ENCODE data around the gene PLEKHH3. TPM values are rescaled to one million over a fixed set of nuclear protein-coding genes. Genes with fewer than 3 reads are reported as not detected.
A peak's percentile ranks its signal among the peaks of the same experiment; 100 is the strongest.

Gene PLEKHH3
- polyA plus RNA-seq, 1 donor (not counting 4 experiments of a cell fraction or from before 2014, with no cell fraction given), result 4.9 TPM

DNA sequence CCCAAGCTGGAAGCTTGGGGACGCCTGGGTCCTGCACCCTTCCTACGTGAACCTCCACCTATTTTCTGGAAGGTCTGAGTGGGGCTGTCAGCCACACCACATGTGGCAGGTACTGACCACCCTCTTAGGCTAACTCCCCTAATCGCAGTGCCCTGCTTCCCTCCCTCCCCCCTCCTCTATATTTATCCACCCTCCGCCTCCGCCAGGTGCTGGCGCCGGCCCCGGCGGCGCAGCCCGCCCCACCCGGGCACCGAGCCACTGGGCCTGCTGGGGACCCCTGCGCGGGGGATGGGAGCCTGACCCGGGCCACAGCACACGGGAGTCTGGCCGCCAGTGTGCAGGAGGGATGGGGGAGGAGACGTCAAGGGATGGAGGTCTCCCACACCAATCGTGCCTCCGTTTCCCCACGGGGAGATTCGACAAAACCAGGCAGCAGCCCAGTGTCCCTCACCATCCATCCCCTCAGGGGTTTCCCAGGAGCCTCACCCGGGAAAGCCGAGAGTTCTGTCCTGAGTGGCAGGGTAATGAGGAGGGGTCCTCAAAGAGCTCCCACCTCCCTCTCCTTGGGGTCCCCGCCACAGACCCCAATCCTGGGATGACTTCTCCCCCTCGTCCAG, 1.3 kb downstream of the PLEKHH3 start:
- H3K9me3 ChIP-seq (ENCODE audit: control insufficient read depth, low read depth, low read length), result no peaks in the 10 kb centered on the region
- H4K20me1 ChIP-seq (ENCODE audit: control insufficient read depth, extremely low read depth, insufficient read depth, low read length), result peaks cover 6% of the 10 kb centered on the region
- DNase-seq (ENCODE audit: low read depth, low spot score) (no peak), FAIRE-seq (no peak)
- peak overlapping the region; percentile 79 for H3K9ac ChIP-seq (ENCODE audit: control insufficient read depth, extremely low read depth, insufficient read depth, low read length)
- peaks cover 4% of the 10 kb centered on the region for H3K9me1 ChIP-seq (ENCODE audit: control insufficient read depth, extremely low read depth, insufficient read depth, low read length)
- H3K79me2 ChIP-seq (ENCODE audit: control insufficient read depth, insufficient read depth, low read length), result peaks cover 16% of the 10 kb centered on the region
- H2AFZ ChIP-seq (ENCODE audit: control insufficient read depth, low read length), result no peak overlapping the region
- H3K36me3 ChIP-seq (ENCODE audit: control insufficient read depth in 2 of 2, extremely low read depth in 1 of 2, insufficient read depth in 2 of 2, low read length in 2 of 2), result peaks cover 16 to 19% of the 10 kb centered on the region in 2 experiments
- TF ChIP-seq, protein P1, sequence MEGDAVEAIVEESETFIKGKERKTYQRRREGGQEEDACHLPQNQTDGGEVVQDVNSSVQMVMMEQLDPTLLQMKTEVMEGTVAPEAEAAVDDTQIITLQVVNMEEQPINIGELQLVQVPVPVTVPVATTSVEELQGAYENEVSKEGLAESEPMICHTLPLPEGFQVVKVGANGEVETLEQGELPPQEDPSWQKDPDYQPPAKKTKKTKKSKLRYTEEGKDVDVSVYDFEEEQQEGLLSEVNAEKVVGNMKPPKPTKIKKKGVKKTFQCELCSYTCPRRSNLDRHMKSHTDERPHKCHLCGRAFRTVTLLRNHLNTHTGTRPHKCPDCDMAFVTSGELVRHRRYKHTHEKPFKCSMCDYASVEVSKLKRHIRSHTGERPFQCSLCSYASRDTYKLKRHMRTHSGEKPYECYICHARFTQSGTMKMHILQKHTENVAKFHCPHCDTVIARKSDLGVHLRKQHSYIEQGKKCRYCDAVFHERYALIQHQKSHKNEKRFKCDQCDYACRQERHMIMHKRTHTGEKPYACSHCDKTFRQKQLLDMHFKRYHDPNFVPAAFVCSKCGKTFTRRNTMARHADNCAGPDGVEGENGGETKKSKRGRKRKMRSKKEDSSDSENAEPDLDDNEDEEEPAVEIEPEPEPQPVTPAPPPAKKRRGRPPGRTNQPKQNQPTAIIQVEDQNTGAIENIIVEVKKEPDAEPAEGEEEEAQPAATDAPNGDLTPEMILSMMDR (optimal IDR thresholded peaks at IDR 0.05 in 1 of 3, IDR thresholded peaks at IDR 0.05 in 1 of 3, conservative IDR thresholded peaks at IDR 0.05 in 1 of 3; ENCODE audit: extremely low read depth in 1 of 3, insufficient read depth in 2 of 3, low read length in 3 of 3), result no peak
- peak overlapping the region; percentile 91 for H3K4me2 ChIP-seq (ENCODE audit: control insufficient read depth, extremely low read depth, insufficient read depth, low read depth, low read length)
- H3K27ac ChIP-seq (ENCODE audit: control insufficient read depth, insufficient read depth, low read length), result no peak overlapping the region
- no peaks in the 10 kb centered on the region for H3K27me3 ChIP-seq (ENCODE audit: control insufficient read depth, extremely low read depth, insufficient read depth, low read length)
- peak overlapping the region; percentile 92 to 93 (median 92) for H3K4me3 ChIP-seq (ENCODE audit: control insufficient read depth in 2 of 3, extremely low read depth in 1 of 3, insufficient read depth in 2 of 3, low read depth in 1 of 3, low read length in 3 of 3)
- dilution Hi-C loops (cut with MboI; ENCODE audit: extremely low pct_ligation_motif_present, low sequenced_read_pairs), result no loop called here
- H3K4me1 ChIP-seq (ENCODE audit: control insufficient read depth, extremely low read depth, insufficient read depth, low read length), result peaks cover 66% of the 10 kb centered on the region

DNA sequence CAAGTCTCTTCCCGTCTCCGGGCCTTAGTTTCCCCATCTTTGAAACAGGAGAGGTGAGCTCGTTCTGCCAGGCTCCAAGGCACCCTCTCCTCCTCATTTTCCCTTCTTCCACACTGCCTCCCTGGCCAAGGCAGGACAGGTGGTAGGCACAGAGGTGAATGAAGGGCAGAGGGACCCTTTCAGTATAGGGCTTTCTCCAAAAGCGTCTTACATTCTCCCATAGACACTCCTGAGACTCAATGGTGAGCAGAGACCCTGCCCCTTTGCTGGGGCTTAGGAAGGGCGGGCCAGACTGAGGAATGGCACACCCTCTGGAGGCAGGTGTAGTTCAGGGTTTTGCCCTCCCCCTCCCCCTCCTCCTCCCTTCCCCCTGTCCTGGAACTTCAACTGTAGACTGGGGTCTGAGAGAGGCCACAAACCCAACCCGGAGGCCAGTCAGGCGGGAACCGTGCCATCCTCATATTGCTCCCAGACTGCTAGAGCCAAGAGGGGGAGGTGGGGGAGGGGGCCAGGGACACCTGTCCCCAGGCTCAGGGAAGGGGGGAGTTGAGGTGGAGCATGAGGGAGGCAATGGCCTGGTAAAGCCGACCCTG, 1.9 kb downstream of the PLEKHH3 start:
- H4K20me1 ChIP-seq (ENCODE audit: control insufficient read depth, extremely low read depth, insufficient read depth, low read length), result peaks cover 6% of the 10 kb centered on the region
- TF ChIP-seq, protein P1 (optimal IDR thresholded peaks at IDR 0.05 in 1 of 3, IDR thresholded peaks at IDR 0.05 in 1 of 3, conservative IDR thresholded peaks at IDR 0.05 in 1 of 3; ENCODE audit: extremely low read depth in 1 of 3, insufficient read depth in 2 of 3, low read length in 3 of 3), result no peak
- H3K79me2 ChIP-seq (ENCODE audit: control insufficient read depth, insufficient read depth, low read length), result peaks cover 16% of the 10 kb centered on the region
- H2AFZ ChIP-seq (ENCODE audit: control insufficient read depth, low read length), result no peak overlapping the region
- peak overlapping the region; percentile 91 for H3K4me2 ChIP-seq (ENCODE audit: control insufficient read depth, extremely low read depth, insufficient read depth, low read depth, low read length)
- H3K9ac ChIP-seq (ENCODE audit: control insufficient read depth, extremely low read depth, insufficient read depth, low read length), result peak overlapping the region; percentile 22
- dilution Hi-C loops (cut with MboI; ENCODE audit: extremely low pct_ligation_motif_present, low sequenced_read_pairs), result no loop called here
- H3K9me3 ChIP-seq (ENCODE audit: control insufficient read depth, low read depth, low read length), result no peaks in the 10 kb centered on the region
- H3K36me3 ChIP-seq (ENCODE audit: control insufficient read depth in 2 of 2, extremely low read depth in 1 of 2, insufficient read depth in 2 of 2, low read length in 2 of 2), result peaks cover 19 to 21% of the 10 kb centered on the region in 2 experiments
- FAIRE-seq, result no peak
- peaks cover 64% of the 10 kb centered on the region for H3K4me1 ChIP-seq (ENCODE audit: control insufficient read depth, extremely low read depth, insufficient read depth, low read length)
- peaks cover 4% of the 10 kb centered on the region for H3K9me1 ChIP-seq (ENCODE audit: control insufficient read depth, extremely low read depth, insufficient read depth, low read length)
- DNase-seq (ENCODE audit: low read depth, low spot score), result no peak
- no peak overlapping the region for H3K27ac ChIP-seq (ENCODE audit: control insufficient read depth, insufficient read depth, low read length)
- H3K4me3 ChIP-seq (ENCODE audit: control insufficient read depth in 2 of 3, extremely low read depth in 1 of 3, insufficient read depth in 2 of 3, low read depth in 1 of 3, low read length in 3 of 3), result peak overlapping the region; percentile 92 to 93 (median 92)
- no peaks in the 10 kb centered on the region for H3K27me3 ChIP-seq (ENCODE audit: control insufficient read depth, extremely low read depth, insufficient read depth, low read length)
